Measurements from ENCODE around the gene COX6B2.

The COX6B2 gene

GRCh38 chr19:55362174-55362989 lies 7.9 kb upstream of the COX6B2 start:
- no peak for DNase-seq

GRCh38 chr19:55360902-55361301 lies 6.4 kb upstream of the COX6B2 start:
- no peak for DNase-seq

GRCh38 chr19:55358943-55359908 lies 4.7 kb upstream of the COX6B2 start:
- no peak for DNase-seq

DNA sequence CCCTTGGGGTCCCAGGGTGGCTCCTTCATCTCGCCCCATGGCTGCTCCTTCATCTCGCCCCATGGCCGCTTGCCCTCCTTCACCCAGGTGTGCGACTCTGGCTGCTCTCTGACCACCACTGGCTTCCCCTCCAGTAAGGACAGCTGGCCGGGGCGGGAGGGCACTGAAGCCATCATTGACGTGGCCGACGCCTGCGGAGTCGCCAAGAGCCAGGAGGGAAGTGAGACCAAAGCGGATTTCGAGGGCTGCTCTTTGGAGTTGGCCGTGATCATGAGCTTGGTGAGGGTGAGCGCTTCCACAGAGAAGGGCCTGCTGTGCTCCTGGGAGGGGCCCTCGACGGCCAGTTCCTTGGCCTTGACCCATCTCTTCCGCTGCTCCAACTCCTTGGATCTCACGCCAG lies 4.0 kb upstream of the COX6B2 start:
- DNase-seq = no peak

DNA sequence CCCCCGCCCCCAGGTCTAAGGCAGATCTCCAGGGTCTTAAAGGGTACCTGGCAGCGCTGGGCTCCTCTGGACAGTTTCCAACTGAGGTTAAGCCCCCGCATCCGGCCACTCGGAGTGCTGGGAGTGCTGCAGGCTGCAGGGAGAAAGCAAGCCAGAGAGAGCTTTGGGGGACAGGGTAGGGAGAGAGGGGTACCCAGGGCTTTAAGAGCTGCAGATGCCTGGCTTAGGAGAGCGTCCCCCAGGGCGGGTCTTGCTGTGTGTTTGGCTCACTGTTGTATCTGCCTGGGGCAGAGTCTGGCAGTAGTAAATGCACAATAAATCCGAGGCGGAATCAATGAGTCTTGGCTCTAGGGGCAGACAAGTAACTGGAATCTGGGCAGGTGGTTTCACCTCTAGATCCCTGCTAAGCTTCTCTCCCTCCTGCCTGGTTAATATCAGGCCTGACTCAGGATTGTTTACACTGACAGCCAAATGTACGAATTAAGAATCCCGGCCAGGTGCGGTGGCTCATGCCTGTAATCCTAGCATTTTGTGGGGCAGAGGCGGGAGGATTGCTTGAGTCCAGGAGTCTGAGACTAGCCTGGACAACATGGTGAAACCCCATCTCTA lies 798 bp upstream of the COX6B2 start:
- no peak for DNase-seq

DNA sequence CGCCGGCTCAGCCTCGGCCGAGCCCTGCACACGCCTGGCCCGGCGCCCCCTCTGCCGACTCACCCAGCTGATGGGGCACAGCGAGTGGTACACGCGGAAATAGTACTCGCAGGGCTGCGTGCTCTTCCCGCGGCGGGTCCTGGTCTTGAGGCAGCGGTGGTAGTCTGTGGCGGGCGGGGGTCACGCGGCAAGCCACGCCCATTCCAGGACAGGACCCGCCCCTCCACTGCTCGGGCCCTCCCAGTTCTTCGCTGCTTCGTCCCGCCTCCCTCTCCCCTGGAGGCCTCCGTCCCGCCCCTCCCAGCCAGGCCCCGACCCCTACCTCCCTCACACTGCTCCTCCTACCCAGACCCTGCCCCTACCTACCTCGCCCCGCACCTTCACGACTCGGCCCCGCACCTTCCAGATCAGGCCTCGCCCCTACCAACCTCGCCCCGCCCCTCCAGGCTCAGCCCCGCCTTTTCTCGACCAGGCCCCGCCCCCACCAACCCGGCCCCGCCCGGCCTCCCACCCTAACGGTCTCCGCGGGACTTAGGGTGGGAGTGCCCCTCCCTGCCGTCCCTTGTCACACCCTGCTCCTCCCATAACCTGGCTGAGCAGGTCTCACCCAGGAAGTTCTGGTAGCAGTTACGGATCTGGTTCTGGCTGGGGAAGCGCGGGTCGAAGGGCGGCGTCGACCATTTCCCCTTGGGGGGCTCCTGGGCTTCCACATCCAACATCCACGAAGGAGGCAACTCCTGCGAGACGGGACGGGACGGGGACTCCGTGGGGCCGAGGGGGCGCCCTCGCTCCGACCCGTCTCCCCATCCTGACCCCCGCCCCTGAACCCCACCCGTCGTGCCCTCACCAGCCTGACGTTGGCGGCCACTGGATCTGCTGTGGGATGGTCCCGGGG lies 469 bp downstream of the COX6B2 start:
- no peak for DNase-seq

DNA sequence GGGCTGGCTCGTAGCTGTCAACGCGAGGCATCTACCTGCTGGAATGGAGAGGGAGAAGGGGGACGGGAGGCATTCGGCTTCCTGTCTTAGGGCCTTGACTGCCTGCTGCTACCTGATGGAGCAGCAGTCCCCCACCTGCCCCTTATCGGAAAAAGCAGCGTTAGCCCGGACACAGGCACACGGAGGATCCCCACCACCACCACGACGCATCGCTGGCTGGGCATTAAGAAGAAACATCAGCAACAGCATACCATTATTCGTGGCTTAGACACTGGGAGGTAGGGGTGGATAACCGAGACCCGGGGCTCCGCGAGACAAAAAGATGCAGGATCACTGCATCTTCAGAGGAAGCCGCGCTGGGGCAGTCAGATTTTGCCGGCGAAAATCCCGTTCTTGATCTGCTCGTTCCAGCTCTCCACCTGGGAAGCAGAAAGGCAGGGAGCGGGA lies 1.1 kb downstream of the COX6B2 start:
- DNase-seq = no peak

GRCh38 chr19:55352549-55353145 lies 1.9 kb downstream of the COX6B2 start:
- DNase-seq = no peak

DNA sequence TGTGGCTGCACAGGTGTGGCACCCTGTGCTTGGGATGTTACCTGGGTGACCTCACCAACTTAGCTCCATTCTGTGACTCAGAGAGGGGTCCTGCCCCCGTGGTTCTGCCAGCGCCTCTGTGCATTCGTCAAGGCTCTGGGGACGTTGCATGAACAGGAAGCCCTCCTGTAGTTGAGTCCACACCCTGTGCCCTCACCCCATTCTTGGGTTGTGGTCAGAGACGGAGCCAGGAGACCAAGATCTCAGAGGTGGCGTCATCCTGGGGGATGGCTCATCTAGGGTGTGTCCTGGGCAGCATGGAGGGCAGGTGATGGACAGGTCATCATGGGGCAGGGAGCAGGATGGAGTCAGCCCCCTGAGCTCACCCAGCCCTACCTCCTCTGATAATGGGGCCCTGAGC lies 2.5 kb downstream of the COX6B2 start:
- DNase-seq = no peak

GRCh38 chr19:55350620-55351315 lies 3.8 kb downstream of the COX6B2 start:
- DNase-seq = no peak

DNA sequence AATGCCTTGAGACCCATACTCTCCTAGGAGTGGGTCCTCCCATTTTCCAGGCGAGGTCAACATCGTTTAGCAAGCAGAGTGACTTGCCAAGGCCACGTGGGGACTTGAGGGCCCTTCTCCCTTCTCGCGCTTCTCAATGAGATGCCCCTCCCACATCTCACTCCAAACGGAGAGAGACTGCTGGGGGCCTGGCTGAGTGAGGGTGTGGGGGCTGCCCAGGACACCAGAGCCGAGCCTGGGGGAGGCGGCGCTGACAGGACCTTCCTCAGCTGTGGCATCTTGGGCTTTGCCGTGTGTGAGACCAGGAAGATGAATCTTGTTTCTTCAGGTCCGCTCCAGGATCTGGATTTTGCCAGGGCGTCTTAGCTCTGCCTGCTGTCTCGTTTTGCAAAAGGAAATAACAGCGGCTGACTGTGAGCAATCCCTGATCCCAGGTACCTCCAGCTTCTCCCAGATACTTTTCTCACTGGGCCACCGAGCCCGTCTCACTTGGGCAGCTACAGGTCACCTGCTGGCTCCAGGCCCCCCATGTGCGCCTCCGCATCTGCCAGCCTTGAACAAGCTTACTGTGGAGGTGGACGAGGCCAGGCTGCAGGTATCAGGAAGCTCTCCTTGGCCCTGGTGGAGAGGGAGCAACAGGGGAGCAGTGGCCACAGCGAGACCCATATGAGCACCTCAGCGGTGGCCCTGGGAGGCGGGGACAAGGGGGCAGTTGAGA lies 6.0 kb downstream of the COX6B2 start:
- DNase-seq = no peak

DNA sequence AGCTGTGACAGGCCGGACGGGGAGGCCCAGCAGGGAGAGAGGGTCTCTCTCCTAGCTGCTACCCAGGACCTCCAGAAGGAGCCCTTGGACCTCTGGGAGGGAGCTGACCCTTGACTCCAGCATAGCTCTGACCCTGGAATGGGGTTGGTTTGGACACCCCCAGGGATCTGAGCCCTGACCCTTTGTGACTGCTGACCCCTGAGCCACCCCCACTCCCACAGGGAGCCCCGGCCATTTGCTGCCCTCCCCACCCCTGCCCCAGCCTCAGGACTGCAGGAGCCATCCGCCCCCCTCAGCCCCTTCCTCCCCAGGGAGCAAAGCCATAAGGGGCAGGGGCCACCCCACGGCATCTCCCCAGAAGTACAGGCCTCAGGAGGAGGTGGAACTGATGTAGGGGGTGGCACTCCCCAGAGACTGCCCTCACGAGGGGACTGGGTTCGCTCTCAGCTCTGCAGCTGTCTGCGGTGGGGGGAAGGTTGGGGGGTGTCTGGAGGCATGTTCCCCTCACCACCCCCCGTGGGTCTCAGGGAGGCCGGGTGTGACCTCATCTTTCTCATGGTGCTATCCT lies 7.0 kb downstream of the COX6B2 start:
- no peak for DNase-seq

- no peak for DNase-seq
These were observed 7.6 kb downstream of the COX6B2 start for GRCh38 chr19:55346725-55347441.

DNA sequence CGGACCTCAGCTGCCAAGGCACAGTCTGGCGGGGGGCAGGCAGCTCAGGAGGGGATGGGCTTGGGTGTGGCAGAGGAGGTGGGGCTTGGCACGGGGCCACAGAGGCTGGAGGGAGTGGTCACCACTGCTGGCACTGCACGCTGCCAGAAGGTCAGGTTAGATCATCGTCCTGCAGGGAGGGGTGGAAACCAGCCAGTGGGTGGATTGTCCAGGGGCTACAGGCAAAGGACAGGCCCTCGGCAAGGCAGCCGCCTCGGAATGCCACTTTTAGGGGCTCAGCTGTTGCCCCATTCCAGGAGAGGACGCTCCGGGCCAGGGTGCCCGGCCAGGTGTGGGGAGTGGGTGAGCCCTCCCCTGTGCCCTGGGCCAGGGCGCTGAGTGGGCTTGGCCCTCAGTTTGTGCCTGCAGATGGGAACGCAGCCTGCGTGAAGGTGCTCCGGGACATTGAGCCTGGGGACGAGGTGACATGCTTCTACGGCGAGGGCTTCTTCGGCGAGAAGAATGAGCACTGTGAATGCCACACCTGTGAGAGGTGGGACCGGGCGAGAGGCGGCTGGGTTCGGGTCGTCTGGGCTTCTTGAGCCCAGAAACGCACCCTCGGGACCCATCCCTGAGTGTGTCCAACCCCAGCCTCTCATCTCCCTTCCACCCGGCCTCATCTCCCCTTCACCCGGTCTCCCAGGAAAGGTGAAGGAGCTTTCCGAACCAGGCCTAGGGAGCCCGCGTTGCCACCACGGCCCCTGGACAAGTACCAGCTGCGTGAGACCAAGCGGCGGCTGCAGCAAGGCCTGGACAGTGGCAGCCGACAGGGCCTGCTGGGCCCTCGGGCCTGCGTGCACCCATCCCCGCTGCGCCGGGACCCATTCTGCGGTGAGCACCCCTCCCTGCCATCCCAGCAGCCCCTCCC lies 8.4 kb downstream of the COX6B2 start:
- no peak for DNase-seq

DNA sequence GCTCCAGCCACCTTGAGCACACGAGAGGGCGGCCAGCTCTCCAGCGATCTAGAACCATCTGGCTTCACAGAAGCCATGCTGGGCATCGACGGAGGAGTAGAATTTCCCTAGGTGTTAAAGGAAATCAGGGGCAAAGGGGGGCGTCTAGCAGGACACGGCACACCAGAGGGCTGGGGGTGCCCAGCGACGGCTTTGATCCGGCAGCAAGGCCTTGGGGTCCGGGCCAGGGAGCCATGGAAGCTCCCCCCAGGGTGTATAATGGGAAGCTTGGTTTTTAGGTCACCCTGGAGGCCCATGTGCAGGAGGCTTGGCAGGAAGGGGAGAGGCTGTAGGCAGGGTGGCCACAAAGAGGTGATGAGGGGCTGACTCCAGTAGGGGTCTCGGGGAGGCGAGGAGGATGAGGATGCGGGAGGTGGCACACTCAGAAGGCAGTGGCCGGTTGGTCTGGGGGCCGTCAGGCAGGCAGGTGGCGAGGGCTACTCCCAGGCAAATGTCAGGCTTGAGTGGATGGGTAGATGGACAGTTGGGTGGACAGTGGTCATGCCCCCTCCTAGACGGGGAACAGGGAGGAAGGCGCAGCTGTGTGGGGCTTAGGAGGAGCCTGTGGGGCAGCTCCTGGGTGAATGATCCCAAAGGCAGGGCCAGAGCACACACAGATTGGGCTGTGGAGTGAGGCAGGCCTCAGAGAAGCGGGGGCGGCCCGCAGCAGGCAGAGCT lies 9.3 kb downstream of the COX6B2 start:
- DNase-seq = no peak

DNA sequence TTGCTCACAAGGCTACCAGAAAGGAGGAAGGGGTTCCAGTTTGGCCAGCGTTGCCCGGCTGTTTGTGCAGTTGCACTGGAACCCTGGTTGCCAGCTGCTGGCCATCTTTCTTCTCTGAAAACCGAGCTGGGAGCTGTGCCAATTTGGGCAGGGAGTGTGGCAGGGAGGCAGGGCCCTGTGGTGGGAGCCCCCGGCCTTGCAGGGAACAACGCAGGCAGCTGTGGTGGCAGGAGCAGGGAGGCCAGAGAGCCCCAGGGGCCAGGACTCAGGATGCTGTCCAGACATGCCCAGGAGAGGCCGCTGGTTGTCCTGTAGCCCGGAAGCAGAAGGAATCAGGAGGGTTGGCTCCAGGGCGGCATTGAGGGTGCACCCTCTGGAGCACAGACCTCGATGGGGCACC lies 10.1 kb downstream of the COX6B2 start:
- peak; percentile 52 for DNase-seq
